ENCODE data around the gene TMPRSS7.

TMPRSS7 gene

GRCh38 chr3:112084980-112085705 is 50.6 kb downstream of the TMPRSS7 start:
- Histone ChIP-seq H3K9me3 (ENCODE audit: insufficient read depth, low read length) (no peaks in the 10 kb centered on the region), H3K4me3 (ENCODE audit: insufficient read length, low read depth) (peak overlapping the region; percentile 68), H3K9ac (ENCODE audit: insufficient read length, low read depth) (no peak overlapping the region), H3K4me1 (ENCODE audit: insufficient read depth, insufficient read length) (peaks cover 3% of the 10 kb centered on the region), H3K36me3 (ENCODE audit: insufficient read depth, insufficient read length, low read length) (peaks cover 6% of the 10 kb centered on the region), H3K27me3 (ENCODE audit: insufficient read depth, insufficient read length) (peaks cover 27% of the 10 kb centered on the region)
- TF ChIP-seq YY1 (IDR thresholded peaks at IDR 0.05; ENCODE audit: insufficient read depth, insufficient read length) = no peak
- no peak for TF ChIP-seq SUZ12 (IDR thresholded peaks at IDR 0.05; ENCODE audit: extremely low read depth, insufficient read depth, insufficient read length)
- TF ChIP-seq ZNF274 (IDR thresholded peaks at IDR 0.05; ENCODE audit: low read depth, low read length) = no peak
- DNase-seq (ENCODE audit: low read depth, low spot score) = no peak

GRCh38 chr3:112085735-112086075 is 51.2 kb downstream of the TMPRSS7 start:
- Histone ChIP-seq H3K9ac (ENCODE audit: insufficient read length, low read depth) (peak overlapping the region; percentile 86), H3K27me3 (ENCODE audit: insufficient read depth, insufficient read length) (peaks cover 27% of the 10 kb centered on the region)

GRCh38 chr3:112086076-112086854 is 51.7 kb downstream of the TMPRSS7 start, which contains the start of gene C3orf52:
TSS of gene C3orf52 (plus strand) at chr3:112086389. CDS start at chr3:112086408, 19 bp downstream.
- Histone ChIP-seq H3K36me3 (ENCODE audit: insufficient read depth, insufficient read length, low read length) (peaks cover 6% of the 10 kb centered on the region), H3K27me3 (ENCODE audit: insufficient read depth, insufficient read length) (peaks cover 27% of the 10 kb centered on the region), H3K9ac (ENCODE audit: insufficient read length, low read depth) (peak within 1 kb of the TSS; percentile 86), H3K9me3 (ENCODE audit: insufficient read depth, low read length) (no peaks in the 10 kb centered on the region), H3K4me3 (ENCODE audit: insufficient read length, low read depth) (peak within 1 kb of the TSS; percentile 68), H3K4me1 (ENCODE audit: insufficient read depth, insufficient read length) (peaks cover 3% of the 10 kb centered on the region)
- peak; percentile 83 for DNase-seq (ENCODE audit: low read depth, low spot score)
- TF ChIP-seq SUZ12 (IDR thresholded peaks at IDR 0.05; ENCODE audit: extremely low read depth, insufficient read depth, insufficient read length) = no peak
- TF ChIP-seq YY1 (IDR thresholded peaks at IDR 0.05; ENCODE audit: insufficient read depth, insufficient read length) = no peak
- TF ChIP-seq ZNF274 (IDR thresholded peaks at IDR 0.05; ENCODE audit: low read depth, low read length) = no peak

More at GRCh38 chr3:112085735-112086075, 51.2 kb downstream of the TMPRSS7 start:
- Histone ChIP-seq H3K4me3 (ENCODE audit: insufficient read length, low read depth) (peak overlapping the region; percentile 68), H3K9me3 (ENCODE audit: insufficient read depth, low read length) (no peaks in the 10 kb centered on the region), H3K4me1 (ENCODE audit: insufficient read depth, insufficient read length) (peaks cover 3% of the 10 kb centered on the region), H3K36me3 (ENCODE audit: insufficient read depth, insufficient read length, low read length) (peaks cover 6% of the 10 kb centered on the region)
- DNase-seq (ENCODE audit: low read depth, low spot score) = no peak
- no peak for TF ChIP-seq ZNF274 (IDR thresholded peaks at IDR 0.05; ENCODE audit: low read depth, low read length)
- TF ChIP-seq SUZ12 (IDR thresholded peaks at IDR 0.05; ENCODE audit: extremely low read depth, insufficient read depth, insufficient read length) = no peak
- TF ChIP-seq YY1 (IDR thresholded peaks at IDR 0.05; ENCODE audit: insufficient read depth, insufficient read length) = no peak

- Histone ChIP-seq H3K36me3 (ENCODE audit: insufficient read depth, insufficient read length, low read length) (peaks cover 6% of the 10 kb centered on the region), H3K9me3 (ENCODE audit: insufficient read depth, low read length) (no peaks in the 10 kb centered on the region), H3K4me3 (ENCODE audit: insufficient read length, low read depth) (peak overlapping the region; percentile 68), H3K4me1 (ENCODE audit: insufficient read depth, insufficient read length) (peaks cover 3% of the 10 kb centered on the region), H3K27me3 (ENCODE audit: insufficient read depth, insufficient read length) (peaks cover 27% of the 10 kb centered on the region), H3K9ac (ENCODE audit: insufficient read length, low read depth) (peak overlapping the region; percentile 86)
- no peak for TF ChIP-seq YY1 (IDR thresholded peaks at IDR 0.05; ENCODE audit: insufficient read depth, insufficient read length)
- no peak for TF ChIP-seq SUZ12 (IDR thresholded peaks at IDR 0.05; ENCODE audit: extremely low read depth, insufficient read depth, insufficient read length)
- TF ChIP-seq ZNF274 (IDR thresholded peaks at IDR 0.05; ENCODE audit: low read depth, low read length) = no peak
- DNase-seq (ENCODE audit: low read depth, low spot score) = no peak
These were observed 52.5 kb downstream of the TMPRSS7 start for GRCh38 chr3:112086875-112087524.

- peaks cover 6% of the 10 kb centered on the region for H3K36me3 ChIP-seq (ENCODE audit: insufficient read depth, insufficient read length, low read length)
- no peak overlapping the region for H3K9ac ChIP-seq (ENCODE audit: insufficient read length, low read depth)
- H3K4me1 ChIP-seq (ENCODE audit: insufficient read depth, insufficient read length) = peaks cover 7% of the 10 kb centered on the region
- peaks cover 26% of the 10 kb centered on the region for H3K27me3 ChIP-seq (ENCODE audit: insufficient read depth, insufficient read length)
- peak overlapping the region; percentile 68 for H3K4me3 ChIP-seq (ENCODE audit: insufficient read length, low read depth)
- H3K9me3 ChIP-seq (ENCODE audit: insufficient read depth, low read length) = no peaks in the 10 kb centered on the region
- DNase-seq (ENCODE audit: low read depth, low spot score) = no peak
- TF ChIP-seq YY1 (IDR thresholded peaks at IDR 0.05; ENCODE audit: insufficient read depth, insufficient read length) (no peak), ZNF274 (IDR thresholded peaks at IDR 0.05; ENCODE audit: low read depth, low read length) (no peak), SUZ12 (IDR thresholded peaks at IDR 0.05; ENCODE audit: extremely low read depth, insufficient read depth, insufficient read length) (no peak)
These were observed 53.2 kb downstream of the TMPRSS7 start for GRCh38 chr3:112087746-112088145.

GRCh38 chr3:112088944-112089343 is 54.4 kb downstream of the TMPRSS7 start:
- H3K9ac ChIP-seq (ENCODE audit: insufficient read length, low read depth) = no peak overlapping the region
- peaks cover 15% of the 10 kb centered on the region for H3K36me3 ChIP-seq (ENCODE audit: insufficient read depth, insufficient read length, low read length)
- TF ChIP-seq YY1 (IDR thresholded peaks at IDR 0.05; ENCODE audit: insufficient read depth, insufficient read length) = no peak
- no peak for TF ChIP-seq ZNF274 (IDR thresholded peaks at IDR 0.05; ENCODE audit: low read depth, low read length)
- TF ChIP-seq SUZ12 (IDR thresholded peaks at IDR 0.05; ENCODE audit: extremely low read depth, insufficient read depth, insufficient read length) = no peak
- no peak overlapping the region for H3K4me3 ChIP-seq (ENCODE audit: insufficient read length, low read depth)
- no peak for DNase-seq (ENCODE audit: low read depth, low spot score)
- H3K27me3 ChIP-seq (ENCODE audit: insufficient read depth, insufficient read length) = peaks cover 19% of the 10 kb centered on the region
- H3K4me1 ChIP-seq (ENCODE audit: insufficient read depth, insufficient read length) = peaks cover 7% of the 10 kb centered on the region
- no peaks in the 10 kb centered on the region for H3K9me3 ChIP-seq (ENCODE audit: insufficient read depth, low read length)

All from NT2/D1 (cell line).